ENCODE results near the gene SAMHD1. TPM values are rescaled to one million over a fixed set of nuclear protein-coding genes. Genes with fewer than 3 reads are reported as not detected.
"Not testable (repeated sequence)": the region's sequence is repeated elsewhere in the genome, so short reads cannot be mapped to it uniquely, and the experiment has no call there.

The SAMHD1 gene
- polyA plus RNA-seq, 4 donors, result 21.4 to 28.3 (median 23.1) TPM

DNA sequence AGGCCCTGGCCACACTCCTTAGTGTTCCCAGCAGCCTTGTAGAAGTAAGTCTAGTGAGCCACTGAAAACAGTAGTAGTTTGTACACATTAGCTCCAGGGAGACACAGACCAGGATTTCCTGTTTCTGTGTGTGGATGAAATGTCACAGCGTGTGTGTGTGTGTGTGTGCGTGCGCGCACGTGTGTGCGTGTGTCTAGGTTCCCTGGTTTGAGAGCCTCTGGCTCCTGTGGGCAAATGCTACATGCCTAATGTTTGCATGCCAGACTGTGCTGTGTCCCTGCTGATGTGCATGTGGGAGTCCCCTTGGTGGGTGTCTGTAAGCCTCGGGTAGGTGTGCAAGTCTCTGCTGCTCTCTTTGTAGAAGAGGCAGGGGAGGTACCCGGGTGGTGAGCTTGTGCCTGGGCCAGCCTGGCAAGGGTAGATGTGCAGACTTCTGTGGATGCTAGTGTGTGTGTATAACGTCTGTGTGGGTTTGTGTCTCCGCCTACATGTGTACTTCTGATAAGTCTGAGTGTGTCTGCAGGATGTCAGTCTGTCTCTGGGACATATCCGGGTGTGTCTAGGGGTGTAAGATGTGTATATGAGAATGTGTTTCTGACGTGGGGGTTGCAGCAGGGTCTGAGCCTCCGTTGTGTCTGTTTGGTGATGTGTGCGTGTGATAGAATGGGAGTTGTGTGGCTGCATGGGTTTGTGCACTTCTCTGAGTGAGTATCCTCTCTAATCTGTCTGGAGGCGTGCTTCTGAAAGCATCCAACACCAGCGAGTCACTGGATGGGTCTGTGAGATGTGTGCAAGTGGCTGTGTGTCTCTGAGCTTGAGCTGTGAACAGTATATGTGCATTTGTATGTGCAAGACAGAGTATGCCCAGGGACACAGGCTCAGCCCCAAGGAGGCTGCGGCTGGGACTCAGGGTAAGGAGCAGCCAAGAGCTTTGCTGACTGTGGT lies 94.5 kb downstream of the SAMHD1 start:
- DNase-seq (ENCODE audit: low read depth in 4 of 4, low spot score in 2 of 4), result no peak

DNA sequence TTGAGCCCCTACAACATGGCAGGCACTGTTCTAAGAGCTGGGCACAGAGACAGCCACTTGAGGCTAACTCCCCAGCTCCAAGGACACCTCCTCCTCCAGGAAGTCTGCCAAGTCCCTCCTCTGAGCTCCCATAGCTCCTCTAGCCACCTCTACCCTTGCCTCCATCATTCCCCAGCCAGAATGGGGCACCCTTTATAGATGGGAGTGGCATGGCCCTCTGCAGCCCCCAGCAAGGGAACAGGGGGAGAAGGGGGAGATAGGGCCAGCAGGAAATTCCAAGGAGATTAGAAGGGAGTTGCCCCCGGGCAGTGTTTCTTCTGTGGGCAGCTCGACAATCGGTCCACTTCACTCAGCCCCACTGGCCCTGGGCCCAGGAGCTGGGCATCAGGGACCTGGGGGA lies 95.3 kb downstream of the SAMHD1 start:
- DNase-seq (ENCODE audit: low read depth in 4 of 4, low spot score in 2 of 4), result no peak

DNA sequence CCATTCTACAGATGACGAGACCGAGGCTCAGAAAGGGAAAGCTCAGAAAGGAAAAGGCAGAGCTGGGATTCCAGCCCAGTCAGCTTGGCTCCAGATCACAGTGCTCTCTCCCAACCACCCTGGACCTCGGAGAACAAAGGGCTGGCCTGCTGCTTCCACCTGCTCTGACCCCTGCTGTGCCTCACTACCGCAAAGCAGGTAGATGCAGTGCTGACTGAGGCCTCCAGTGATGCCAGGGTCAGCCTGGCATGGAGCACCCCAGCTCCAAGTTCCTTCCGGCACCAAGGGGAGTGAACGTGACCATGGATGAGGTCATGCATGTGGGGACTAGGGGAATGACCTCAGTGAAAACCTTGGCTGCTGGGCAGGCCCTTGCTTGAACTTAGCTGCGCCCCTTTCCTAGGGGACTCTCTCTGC lies 96.3 kb downstream of the SAMHD1 start:
- no peak for DNase-seq (ENCODE audit: low read depth in 4 of 4, low spot score in 2 of 4)

DNA sequence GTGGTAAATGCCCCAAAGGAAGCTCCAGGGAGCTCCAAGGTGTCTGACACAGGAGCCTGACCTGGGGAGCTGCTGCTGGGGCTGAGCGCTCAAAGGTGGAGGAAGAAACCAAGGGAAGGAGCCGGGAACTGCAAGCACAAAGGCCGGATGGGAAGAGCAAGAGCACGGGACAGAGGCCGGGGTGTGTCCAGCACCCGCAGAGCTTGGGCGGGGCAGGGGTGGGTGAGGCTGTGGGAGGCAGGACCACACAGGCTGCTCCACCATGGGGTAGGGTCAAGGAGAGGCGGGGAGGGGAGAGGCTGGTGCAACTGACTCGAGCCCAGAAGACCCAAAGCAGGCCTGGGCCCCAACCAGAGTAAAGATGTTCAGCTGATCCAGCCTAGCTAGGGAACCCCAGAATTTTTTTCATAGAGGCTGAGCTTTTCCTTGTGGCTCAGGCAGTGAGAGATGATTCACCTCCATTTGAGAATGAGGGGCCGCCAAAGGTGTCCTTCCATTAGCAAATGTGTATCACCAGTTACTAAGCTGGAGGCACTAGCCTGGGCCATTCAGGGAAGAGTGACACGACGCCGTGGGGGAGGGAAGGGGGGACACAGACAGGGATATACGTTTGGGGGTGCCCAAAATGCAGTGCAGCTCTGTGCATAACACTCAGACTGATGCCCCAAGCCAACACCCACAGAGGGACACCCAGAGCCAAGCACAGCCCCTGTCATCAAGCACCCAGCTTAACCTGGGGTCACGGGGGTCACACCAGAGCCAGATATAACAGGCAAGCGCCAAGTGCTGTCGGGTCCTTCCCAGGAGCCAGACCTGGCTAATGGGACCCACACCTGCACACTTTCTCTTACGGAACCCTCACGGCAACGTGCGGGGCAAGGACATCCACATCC lies 96.9 kb downstream of the SAMHD1 start:
- DNase-seq (ENCODE audit: low read depth in 4 of 4, low spot score in 2 of 4), result no peak

DNA sequence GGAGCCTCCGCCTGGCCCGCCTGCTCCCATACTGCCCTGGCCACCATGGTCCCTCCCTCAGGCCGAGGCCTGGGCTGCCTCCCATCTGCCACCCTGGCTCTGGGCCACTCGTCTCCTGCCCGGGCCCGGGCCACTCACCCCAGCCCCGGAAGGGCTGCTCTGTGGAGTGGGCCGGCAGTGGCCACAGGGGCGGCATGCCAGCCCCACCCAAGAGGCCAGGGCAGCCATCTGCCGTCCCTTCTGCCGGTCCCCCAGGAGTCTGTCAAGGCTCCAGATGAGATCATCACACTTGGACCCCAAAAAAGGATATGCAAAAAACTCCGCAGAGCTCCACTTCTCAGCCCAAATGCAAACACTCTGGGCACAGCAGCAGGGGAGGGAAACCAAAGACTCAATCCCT lies 99.3 kb downstream of the SAMHD1 start:
- DNase-seq (ENCODE audit: low read depth in 4 of 4, low spot score in 2 of 4), result no peak

DNA sequence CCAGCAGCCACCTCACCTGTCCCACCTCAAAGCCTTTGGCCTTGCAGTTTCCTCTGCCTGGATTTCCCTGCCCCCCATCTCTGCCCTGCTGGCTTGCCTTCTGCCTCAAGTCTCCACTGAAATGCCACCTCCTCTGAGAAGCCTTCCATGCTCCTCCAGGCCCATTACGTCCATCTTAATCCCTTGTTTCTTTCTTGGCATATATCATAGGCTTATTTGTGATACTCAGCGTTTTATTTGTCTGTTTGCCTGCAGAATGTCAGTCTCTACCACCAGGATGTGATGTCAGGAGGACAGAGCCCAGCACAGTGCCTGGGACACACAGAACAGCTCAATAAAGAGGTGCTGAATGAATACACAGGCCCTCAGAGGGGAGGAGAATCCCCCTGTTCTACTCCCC lies 100.0 kb downstream of the SAMHD1 start:
- DNase-seq (ENCODE audit: low read depth in 4 of 4, low spot score in 2 of 4), result no peak

DNA sequence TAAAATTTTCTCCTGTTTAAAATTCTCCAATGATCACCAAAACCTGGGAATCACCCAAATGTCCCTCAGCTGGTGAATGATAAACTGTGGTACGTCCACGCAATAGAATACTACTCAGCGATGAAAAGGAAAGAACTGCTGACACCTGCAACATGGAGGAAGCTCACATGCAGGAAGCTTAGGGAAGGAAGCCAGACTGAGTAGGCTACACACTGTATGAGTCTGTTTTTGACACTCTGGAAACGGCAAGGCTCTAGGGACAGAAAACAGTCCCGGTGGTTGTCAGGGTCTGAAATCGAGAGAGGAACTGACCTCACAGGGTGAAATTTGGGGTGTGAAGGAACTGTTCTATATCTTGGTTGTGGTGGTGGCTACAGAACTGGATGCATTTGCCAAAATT lies 100.7 kb downstream of the SAMHD1 start:
- no peak for DNase-seq (ENCODE audit: low read depth in 4 of 4, low spot score in 2 of 4)

DNA sequence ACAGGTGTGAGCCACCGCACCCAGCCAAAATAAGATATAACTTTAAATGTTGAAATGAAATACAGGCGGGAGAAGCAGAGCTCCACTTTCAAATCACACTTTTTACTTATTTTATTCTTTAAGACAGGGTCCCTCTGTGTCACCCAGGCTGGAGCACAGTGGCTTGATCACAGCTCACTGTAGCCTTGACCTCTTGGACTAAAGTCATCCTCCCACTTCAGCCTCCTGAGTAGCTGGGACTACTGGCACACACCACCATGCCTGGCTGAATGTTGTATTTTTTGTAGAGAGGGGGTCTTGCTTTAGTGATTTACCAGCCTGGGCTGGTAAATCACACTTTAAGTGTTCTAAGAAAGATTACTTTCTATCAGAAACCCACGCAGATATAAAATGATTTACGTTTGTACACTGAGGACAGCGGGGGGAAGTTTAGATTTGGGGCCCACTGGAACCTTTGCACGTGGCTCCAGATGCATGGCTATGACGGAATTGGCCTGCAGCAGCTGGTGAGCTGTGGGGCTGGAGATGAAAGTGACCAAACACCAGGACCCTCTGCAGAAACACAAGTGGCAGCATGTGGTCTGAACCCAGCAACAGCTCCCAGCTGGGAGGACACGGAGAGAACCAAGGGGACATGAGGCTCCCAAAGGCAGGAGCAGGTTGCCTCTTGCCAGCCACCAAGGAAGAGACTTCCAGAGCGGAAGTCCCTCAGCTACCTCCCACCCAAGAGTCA lies 102.0 kb downstream of the SAMHD1 start:
- no peak for DNase-seq (ENCODE audit: low read depth in 4 of 4, low spot score in 2 of 4)

DNA sequence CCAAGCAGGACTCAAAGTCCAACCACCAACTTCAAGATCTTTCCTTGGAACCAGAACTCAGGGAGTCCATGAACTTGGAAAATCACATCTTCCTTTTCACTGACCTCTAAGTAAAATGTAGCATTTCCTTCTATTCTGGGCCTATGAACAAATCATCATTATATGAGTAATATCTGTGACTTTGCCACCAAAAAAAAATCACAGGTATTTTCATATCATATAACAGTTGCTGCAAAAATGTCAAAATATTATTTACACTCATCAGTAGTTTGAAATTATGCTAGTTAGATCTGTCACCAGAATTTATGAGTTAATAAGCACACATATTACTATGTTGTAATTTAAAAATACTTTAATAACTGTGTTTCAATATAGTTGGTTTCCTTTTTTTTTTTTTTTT lies 102.8 kb downstream of the SAMHD1 start:
- no peak for DNase-seq (ENCODE audit: low read depth in 4 of 4, low spot score in 2 of 4)

DNA sequence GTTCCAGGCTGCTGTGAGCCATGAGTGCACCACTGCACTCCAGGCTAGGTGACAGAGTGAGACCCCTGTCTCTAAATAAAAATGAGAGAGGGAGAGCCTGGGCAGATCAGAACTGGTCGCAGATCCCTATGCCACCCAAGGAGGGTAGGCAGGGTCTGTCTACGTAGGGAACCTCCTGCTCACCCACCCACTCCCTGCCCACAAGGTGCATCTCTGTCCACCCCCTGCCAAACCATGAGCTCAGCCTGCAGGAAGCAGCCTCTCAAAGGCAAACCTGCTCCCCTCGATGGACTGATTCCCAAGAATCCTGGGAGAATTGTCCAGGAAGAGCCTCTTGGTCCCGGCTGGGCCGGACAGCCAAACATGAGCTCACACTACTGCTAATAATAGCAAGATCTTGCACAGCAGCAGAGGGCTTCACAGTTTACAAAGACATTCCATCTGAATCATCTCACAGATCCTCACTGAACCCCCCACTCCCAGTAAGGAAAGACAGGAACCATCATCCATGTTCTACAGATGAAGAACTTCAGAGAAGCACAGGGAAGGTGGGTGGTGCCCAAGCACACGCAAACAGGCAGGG lies 103.3 kb downstream of the SAMHD1 start:
- DNase-seq (ENCODE audit: low read depth in 4 of 4, low spot score in 2 of 4), result no peak

DNA sequence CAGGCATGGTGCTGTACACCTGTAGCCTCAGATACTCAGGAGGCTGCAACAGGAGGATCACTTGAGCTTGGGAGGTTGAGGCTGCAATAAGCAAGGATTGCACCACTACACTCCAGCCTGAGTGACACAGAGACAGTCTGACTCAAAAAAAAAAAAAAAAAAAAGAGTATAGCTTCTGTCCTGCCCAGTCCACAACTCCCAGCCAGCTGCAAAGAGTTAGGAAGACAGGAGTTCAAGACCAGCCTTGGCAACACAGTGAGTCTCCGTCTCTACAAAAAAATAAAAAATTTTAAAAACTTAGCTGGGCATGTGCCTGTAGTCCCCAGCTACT lies 103.8 kb downstream of the SAMHD1 start:
- no peak for DNase-seq (ENCODE audit: low read depth in 4 of 4, low spot score in 2 of 4)

DNA sequence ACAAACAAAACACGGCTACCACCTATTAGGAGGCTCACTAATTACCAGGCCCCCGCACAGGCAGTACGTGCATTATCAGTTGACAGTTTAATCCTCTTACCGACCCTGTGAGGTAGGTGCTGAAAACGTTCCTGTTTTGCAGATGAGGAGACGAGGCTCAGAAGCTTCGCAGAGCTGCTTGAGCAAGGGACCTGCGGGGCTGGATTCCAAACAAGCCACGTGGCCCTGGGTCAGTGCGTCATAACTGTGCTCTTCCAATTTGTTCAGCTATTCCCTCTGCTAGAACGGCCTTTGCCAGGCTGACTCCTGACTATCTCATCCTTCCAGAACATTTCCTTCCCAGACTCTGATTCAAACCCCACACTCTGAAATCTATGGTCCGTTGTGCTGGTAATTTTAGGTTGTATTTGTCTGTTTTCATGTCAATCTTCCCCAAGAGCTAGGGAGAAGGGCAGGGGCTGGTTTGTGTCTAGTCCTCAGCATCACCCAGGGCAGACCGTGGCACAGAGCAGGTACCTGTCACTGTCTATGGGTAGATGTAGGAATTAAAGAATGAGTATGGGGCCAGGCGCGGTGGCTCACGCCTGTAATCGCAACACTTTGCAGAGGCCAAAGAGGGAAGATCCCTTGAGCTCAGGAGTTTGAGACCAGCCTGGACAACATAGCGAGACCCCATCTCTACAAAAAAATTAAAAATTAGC lies 104.3 kb downstream of the SAMHD1 start:
- no peak for DNase-seq (ENCODE audit: low read depth in 4 of 4, low spot score in 2 of 4)

DNA sequence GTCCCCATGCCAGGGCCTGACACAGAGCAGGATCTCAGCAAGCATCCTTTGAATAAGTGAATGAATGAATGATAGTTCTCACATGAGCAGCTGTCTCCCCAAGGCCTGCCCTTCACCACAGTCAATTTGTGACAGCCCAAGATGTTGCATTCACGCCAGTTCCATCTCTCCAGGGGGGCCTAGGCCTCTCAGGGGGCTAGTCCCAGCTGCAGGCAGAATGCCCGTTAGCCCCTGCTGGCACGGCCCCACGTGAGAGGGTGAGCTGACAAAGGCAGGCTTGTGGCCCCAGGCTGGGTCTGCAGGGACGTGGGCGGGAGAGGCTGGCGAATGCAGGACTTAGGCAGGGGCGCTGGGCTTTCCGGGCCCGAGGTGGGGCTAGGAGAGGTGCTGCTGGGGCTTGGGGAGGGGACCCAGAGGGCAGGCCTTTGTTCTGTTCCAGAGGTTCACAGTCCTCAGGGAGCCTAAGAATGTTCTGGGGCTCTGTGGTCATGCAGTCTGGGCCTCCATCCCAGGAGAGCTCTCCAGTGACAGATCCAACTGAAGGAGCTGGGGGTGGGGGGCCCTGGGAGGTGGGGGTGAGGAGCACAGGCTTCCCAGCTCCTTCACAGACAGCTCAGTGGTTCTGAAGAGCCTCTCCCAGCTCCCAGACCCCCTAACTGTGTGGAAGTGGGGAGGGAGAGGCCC lies 106.1 kb downstream of the SAMHD1 start:
- DNase-seq (ENCODE audit: low read depth in 4 of 4, low spot score in 2 of 4), result no peak

DNA sequence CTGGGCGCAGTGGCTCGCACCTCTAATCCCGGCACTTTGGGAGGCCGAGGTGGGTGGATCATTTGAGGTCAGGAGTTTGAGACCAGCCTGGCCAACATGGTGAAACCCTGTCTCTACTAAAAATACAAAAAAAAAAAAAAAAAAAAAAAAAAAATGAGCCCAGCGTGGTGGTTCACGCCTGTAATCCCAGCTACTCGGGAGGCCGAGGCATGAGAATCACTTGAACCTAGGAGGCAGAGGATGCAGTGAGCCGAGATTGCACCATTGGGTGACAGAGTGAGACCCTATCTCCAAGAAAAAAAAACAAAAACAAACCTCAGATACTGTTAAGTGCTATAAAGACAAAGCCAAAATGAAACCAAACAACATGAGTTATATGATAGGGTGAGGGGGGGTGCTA lies 110.5 kb downstream of the SAMHD1 start:
- not testable (repeated sequence) for DNase-seq (ENCODE audit: low read depth in 4 of 4, low spot score in 2 of 4)

Other genes with a start within 250 kb of the SAMHD1 start
- gene NDRG3, start 205.6 kb downstream of the SAMHD1 start, polyA plus RNA-seq (ENCODE audit: insufficient read length in 4 of 4), result 10 to 100 TPM; 30.1 to 34.5 (median 32.8) TPM
- gene DSN1, start 177.9 kb downstream of the SAMHD1 start, polyA plus RNA-seq (ENCODE audit: insufficient read length in 4 of 4), result 10 to 100 TPM; 16.6 to 22.4 (median 18.1) TPM
- gene TLDC2, start 75.6 kb downstream of the SAMHD1 start, polyA plus RNA-seq (ENCODE audit: insufficient read length in 4 of 4), result 1 to 10 TPM; 2.6 to 5.5 (median 3.2) TPM
- gene RBL1, start 144.3 kb upstream of the SAMHD1 start, polyA plus RNA-seq (ENCODE audit: insufficient read length in 4 of 4), result 10 to 100 TPM; 10.6 to 11.6 (median 11.5) TPM
- gene RPN2, start 227.6 kb upstream of the SAMHD1 start, polyA plus RNA-seq (ENCODE audit: insufficient read length in 4 of 4), result 100 to 1,000 TPM; 272 to 316 (median 290) TPM
- gene MROH8, start 227.8 kb upstream of the SAMHD1 start, polyA plus RNA-seq (ENCODE audit: insufficient read length in 4 of 4), result 1 to 10 TPM; 4.6 to 9.1 (median 7.1) TPM

All from left renal cortex interstitium (tissue), 4 donors.